Measurements from ENCODE around the gene SLC11A1. TPM values are rescaled to one million over a fixed set of nuclear protein-coding genes. Genes with fewer than 3 reads are reported as not detected.

The SLC11A1 gene
- total RNA-seq, 1 donor from 2014 or later, result not detected

- H3K4me3 ChIP-seq (ENCODE audit: insufficient read depth, low read depth, low read length), result no peak overlapping the region
- peaks cover 2% of the 10 kb centered on the region for H3K27me3 Mint-ChIP-seq (ENCODE audit: low read depth, unreplicated experiment)
These were observed 40.7 kb upstream of the SLC11A1 start for GRCh38 chr2:218341381-218341780.

GRCh38 chr2:218342837-218343236, 39.2 kb upstream of the SLC11A1 start:
- H3K9me3 Mint-ChIP-seq (ENCODE audit: unreplicated experiment), result no peaks in the 10 kb centered on the region
- H3K27me3 Mint-ChIP-seq (ENCODE audit: low read depth, unreplicated experiment), result peaks cover 2% of the 10 kb centered on the region
- TF ChIP-seq EZH2 (IDR thresholded peaks at IDR 0.05; ENCODE audit: insufficient read depth, low read length), result no peak
- TF ChIP-seq CTCF (IDR thresholded peaks at IDR 0.05; ENCODE audit: insufficient read depth, low read depth, low read length), result no peak
- FAIRE-seq, result no peak
- no peak overlapping the region for H3K27ac ChIP-seq (ENCODE audit: low read depth, low read length)
- H3K4me3 ChIP-seq (ENCODE audit: insufficient read depth, low read depth, low read length), result no peak overlapping the region
- DNase-seq (ENCODE audit: low read depth), result no peak
- no peak overlapping the region for H3K4me3 Mint-ChIP-seq (ENCODE audit: unreplicated experiment)
- H3K9ac ChIP-seq (ENCODE audit: low read length), result no peak overlapping the region
- H3K4me1 Mint-ChIP-seq (ENCODE audit: low read depth, unreplicated experiment), result peaks cover 8% of the 10 kb centered on the region
- no peak overlapping the region for H3K27ac Mint-ChIP-seq (ENCODE audit: unreplicated experiment)
- H3K4me2 ChIP-seq (ENCODE audit: low read length), result no peak overlapping the region
- no peaks in the 10 kb centered on the region for H3K9me3 ChIP-seq (ENCODE audit: insufficient read depth, low read depth, low read length)
- H3K4me1 ChIP-seq (ENCODE audit: insufficient read depth, low read length), result no peaks in the 10 kb centered on the region
- H3K36me3 ChIP-seq (ENCODE audit: insufficient read depth, low read length), result no peaks in the 10 kb centered on the region
- H3K36me3 Mint-ChIP-seq (ENCODE audit: low read depth, unreplicated experiment), result peaks cover 18% of the 10 kb centered on the region
- H3K27me3 ChIP-seq (ENCODE audit: insufficient read depth, low read length), result no peaks in the 10 kb centered on the region
- H2AFZ ChIP-seq (ENCODE audit: low read depth, low read length), result no peak overlapping the region
- no peaks in the 10 kb centered on the region for H4K20me1 ChIP-seq (ENCODE audit: insufficient read depth, low read length)
- H3K79me2 ChIP-seq (ENCODE audit: insufficient read depth, low read length), result no peaks in the 10 kb centered on the region

More at GRCh38 chr2:218341381-218341780, 40.7 kb upstream of the SLC11A1 start:
- TF ChIP-seq CTCF (IDR thresholded peaks at IDR 0.05; ENCODE audit: insufficient read depth, low read depth, low read length), result no peak
- no peak for TF ChIP-seq EZH2 (IDR thresholded peaks at IDR 0.05; ENCODE audit: insufficient read depth, low read length)
- no peak overlapping the region for H3K27ac ChIP-seq (ENCODE audit: low read depth, low read length)
- Mint-ChIP-seq H3K4me3 (ENCODE audit: unreplicated experiment) (no peak overlapping the region), H3K4me1 (ENCODE audit: low read depth, unreplicated experiment) (peaks cover 8% of the 10 kb centered on the region), H3K9me3 (ENCODE audit: unreplicated experiment) (no peaks in the 10 kb centered on the region), H3K27ac (ENCODE audit: unreplicated experiment) (no peak overlapping the region), H3K36me3 (ENCODE audit: low read depth, unreplicated experiment) (peaks cover 18% of the 10 kb centered on the region)
- no peaks in the 10 kb centered on the region for H4K20me1 ChIP-seq (ENCODE audit: insufficient read depth, low read length)
- FAIRE-seq (no peak), DNase-seq (ENCODE audit: low read depth) (no peak)
- no peaks in the 10 kb centered on the region for H3K4me1 ChIP-seq (ENCODE audit: insufficient read depth, low read length)
- H3K9me3 ChIP-seq (ENCODE audit: insufficient read depth, low read depth, low read length), result no peaks in the 10 kb centered on the region
- no peaks in the 10 kb centered on the region for H3K79me2 ChIP-seq (ENCODE audit: insufficient read depth, low read length)
- H2AFZ ChIP-seq (ENCODE audit: low read depth, low read length), result no peak overlapping the region
- no peak overlapping the region for H3K9ac ChIP-seq (ENCODE audit: low read length)
- H3K36me3 ChIP-seq (ENCODE audit: insufficient read depth, low read length), result no peaks in the 10 kb centered on the region
- H3K4me2 ChIP-seq (ENCODE audit: low read length), result no peak overlapping the region
- no peaks in the 10 kb centered on the region for H3K27me3 ChIP-seq (ENCODE audit: insufficient read depth, low read length)

- Mint-ChIP-seq H3K36me3 (ENCODE audit: low read depth, unreplicated experiment) (peaks cover 18% of the 10 kb centered on the region), H3K4me1 (ENCODE audit: low read depth, unreplicated experiment) (peaks cover 8% of the 10 kb centered on the region), H3K9me3 (ENCODE audit: unreplicated experiment) (no peaks in the 10 kb centered on the region), H3K4me3 (ENCODE audit: unreplicated experiment) (peak overlapping the region; percentile 66), H3K27ac (ENCODE audit: unreplicated experiment) (no peak overlapping the region), H3K27me3 (ENCODE audit: low read depth, unreplicated experiment) (peaks cover 2% of the 10 kb centered on the region)
- Histone ChIP-seq H3K4me2 (ENCODE audit: low read length) (no peak overlapping the region), H3K27me3 (ENCODE audit: insufficient read depth, low read length) (no peaks in the 10 kb centered on the region), H2AFZ (ENCODE audit: low read depth, low read length) (no peak overlapping the region), H3K27ac (ENCODE audit: low read depth, low read length) (no peak overlapping the region), H3K4me3 (ENCODE audit: insufficient read depth, low read depth, low read length) (no peak overlapping the region), H3K9ac (ENCODE audit: low read length) (no peak overlapping the region), H3K79me2 (ENCODE audit: insufficient read depth, low read length) (no peaks in the 10 kb centered on the region), H3K4me1 (ENCODE audit: insufficient read depth, low read length) (no peaks in the 10 kb centered on the region), H3K36me3 (ENCODE audit: insufficient read depth, low read length) (no peaks in the 10 kb centered on the region), H3K9me3 (ENCODE audit: insufficient read depth, low read depth, low read length) (no peaks in the 10 kb centered on the region), H4K20me1 (ENCODE audit: insufficient read depth, low read length) (no peaks in the 10 kb centered on the region)
- TF ChIP-seq CTCF (IDR thresholded peaks at IDR 0.05; ENCODE audit: insufficient read depth, low read depth, low read length), result no peak
- no peak for TF ChIP-seq EZH2 (IDR thresholded peaks at IDR 0.05; ENCODE audit: insufficient read depth, low read length)
- FAIRE-seq, result peak; percentile 13
- peak; percentile 55 for DNase-seq (ENCODE audit: low read depth)
These were observed 38.5 kb upstream of the SLC11A1 start for GRCh38 chr2:218343591-218343990.

Data from astrocyte (in vitro differentiated cells and primary cell).